Kidney epithelial cell (primary cell): ENCODE measurements around the gene TINAG. TPM values are rescaled to one million over a fixed set of nuclear protein-coding genes. Genes with fewer than 3 reads are reported as not detected.

Experiments used
- DNase-seq: peaks from one replicate; pipeline ENCODE4 v3.0.0-alpha.2; 2010; ENCODE audit warnings: low read depth
- H3K27me3 ChIP-seq: 2 replicates; pipeline ENCODE4 v1.6.0; 2011; ENCODE audit warnings: low read length; ENCODE audit not compliant: control insufficient read depth, insufficient read depth
- H3K36me3 ChIP-seq: 2 replicates; pipeline ENCODE4 v1.5.1; 2011; ENCODE audit warnings: low read length; ENCODE audit not compliant: control insufficient read depth, insufficient read depth
- H3K4me3 ChIP-seq: 2 replicates; pipeline ENCODE4 v1.5.1; 2011; ENCODE audit warnings: low read depth, mild to moderate bottlenecking, control low read depth, low read length
- total RNA-seq: library from RNA; depleted of rRNA; stranded (reverse); fragments of >200 nt; gene quantifications from 2 replicates; pipeline ENCODE4 v1.2.3, GENCODE V29; 2015
- TF ChIP-seq, protein P1 (sequence below): IDR thresholded peaks from 2 replicates; pipeline ENCODE4 v1.5.1; 2011; ENCODE audit warnings: mild to moderate bottlenecking, moderate library complexity, low read length, control low read depth, inconsistent platforms; ENCODE audit not compliant: insufficient read depth, poor library complexity, severe bottlenecking

Gene TINAG
- total RNA-seq, 1 donor from 2014 or later, result 1.3 TPM

DNA sequence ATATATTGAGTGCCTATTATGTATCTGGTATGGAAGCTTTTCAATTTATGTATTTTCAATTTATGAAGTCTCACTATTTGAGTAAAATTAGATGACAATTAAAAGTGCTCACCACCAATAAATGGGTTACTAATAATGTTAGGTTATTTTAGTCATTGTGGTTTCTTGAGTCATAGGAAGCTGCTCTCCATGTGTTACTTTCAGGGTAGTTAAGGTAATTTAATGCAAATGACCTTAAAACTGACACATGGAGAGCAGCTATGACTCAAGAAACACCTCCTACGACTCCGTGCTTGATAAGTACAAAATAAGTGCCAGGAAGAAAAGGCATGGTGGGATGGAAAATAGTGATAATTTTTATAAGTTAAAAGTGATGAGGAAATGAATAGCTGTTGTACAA is 16.5 kb upstream of the TINAG start:
- DNase-seq, result peak; percentile 81
- TF ChIP-seq, protein P1, sequence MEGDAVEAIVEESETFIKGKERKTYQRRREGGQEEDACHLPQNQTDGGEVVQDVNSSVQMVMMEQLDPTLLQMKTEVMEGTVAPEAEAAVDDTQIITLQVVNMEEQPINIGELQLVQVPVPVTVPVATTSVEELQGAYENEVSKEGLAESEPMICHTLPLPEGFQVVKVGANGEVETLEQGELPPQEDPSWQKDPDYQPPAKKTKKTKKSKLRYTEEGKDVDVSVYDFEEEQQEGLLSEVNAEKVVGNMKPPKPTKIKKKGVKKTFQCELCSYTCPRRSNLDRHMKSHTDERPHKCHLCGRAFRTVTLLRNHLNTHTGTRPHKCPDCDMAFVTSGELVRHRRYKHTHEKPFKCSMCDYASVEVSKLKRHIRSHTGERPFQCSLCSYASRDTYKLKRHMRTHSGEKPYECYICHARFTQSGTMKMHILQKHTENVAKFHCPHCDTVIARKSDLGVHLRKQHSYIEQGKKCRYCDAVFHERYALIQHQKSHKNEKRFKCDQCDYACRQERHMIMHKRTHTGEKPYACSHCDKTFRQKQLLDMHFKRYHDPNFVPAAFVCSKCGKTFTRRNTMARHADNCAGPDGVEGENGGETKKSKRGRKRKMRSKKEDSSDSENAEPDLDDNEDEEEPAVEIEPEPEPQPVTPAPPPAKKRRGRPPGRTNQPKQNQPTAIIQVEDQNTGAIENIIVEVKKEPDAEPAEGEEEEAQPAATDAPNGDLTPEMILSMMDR, result no peak
- Histone ChIP-seq H3K4me3 (no peak overlapping the region), H3K27me3 (no peaks in the 10 kb centered on the region), H3K36me3 (no peaks in the 10 kb centered on the region)

DNA sequence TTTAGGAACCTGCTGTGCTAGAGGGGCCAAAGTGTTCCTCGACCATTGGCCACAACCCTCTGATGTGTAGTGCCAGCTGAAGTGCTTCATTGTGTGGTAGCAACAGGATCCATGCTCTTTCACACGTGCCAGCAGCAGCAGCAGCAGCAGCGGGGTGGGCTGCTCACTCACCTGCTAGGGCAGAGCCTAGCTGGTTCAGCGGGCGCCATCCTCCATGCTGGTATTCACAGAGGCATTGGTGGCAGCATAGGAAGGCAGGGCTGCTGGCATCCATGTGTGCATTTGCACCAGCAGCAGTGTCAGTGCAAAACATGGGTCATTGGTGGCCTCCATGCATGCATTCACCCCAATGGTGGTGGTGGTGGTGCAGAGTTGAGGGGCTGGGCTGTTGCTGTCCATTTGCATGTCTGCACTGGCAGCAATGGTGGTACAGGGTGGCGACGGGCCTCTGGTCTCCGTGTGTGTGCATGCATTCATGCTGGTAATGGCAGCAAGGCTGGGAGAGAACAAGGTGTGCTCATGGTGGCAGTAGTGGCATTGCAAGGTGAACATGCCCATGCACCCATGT is 13.2 kb upstream of the TINAG start:
- no peaks in the 10 kb centered on the region for H3K36me3 ChIP-seq
- TF ChIP-seq, protein P1, result no peak
- no peak for DNase-seq
- no peak overlapping the region for H3K4me3 ChIP-seq
- no peaks in the 10 kb centered on the region for H3K27me3 ChIP-seq

DNA sequence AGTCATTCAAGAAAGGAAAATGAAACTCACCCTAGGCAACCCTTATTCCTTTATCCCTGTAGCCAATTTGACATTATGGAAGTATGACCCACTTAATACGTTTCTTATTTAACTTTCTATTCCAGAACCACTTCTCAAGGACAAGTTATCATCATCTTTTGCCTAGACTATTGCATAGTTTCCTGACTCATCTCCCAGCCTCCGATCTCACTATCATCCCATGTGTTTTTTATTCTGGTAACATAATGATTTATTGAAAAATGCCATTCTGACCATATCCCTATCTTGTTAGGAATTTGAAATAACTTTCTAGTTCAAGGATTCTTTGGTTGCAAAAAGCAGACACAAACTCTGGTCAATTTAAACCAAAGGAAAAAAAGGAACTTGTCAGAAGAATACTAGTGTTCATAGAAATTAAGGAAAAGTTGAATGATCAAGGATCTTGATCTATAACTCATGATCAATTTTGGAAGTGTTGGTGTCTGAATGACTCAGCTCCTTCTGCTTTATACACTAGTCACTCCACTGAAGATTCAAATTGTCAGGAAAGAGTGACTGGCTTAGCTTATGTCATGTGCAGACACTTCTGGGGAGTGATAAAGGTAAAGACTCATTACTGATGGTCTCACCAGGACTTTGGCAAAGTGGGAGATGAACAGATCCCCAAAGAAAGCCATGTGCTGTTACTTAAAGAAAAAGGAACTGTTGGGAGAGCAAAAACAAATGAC is 8.5 kb upstream of the TINAG start:
- no peak for DNase-seq
- H3K27me3 ChIP-seq, result no peaks in the 10 kb centered on the region
- H3K4me3 ChIP-seq, result no peak overlapping the region
- TF ChIP-seq, protein P1, result no peak
- no peaks in the 10 kb centered on the region for H3K36me3 ChIP-seq

DNA sequence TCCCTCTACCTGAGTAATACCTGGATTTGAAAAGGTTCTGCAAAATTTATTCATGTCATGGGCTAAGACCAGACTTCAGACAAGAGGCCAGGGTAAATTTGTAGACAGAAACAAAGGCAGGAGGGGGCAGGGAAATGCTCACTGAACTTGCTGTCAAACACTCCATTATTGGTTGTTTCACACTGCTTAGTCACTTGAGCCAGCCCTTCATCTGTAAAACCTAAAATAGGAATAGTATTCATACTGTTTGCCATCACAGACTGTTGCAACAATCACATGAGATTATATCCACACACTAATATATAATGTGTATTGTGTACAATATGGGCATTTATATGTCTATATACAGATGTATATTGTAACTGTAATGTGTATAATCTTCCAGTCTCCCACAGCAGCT is 6.5 kb upstream of the TINAG start:
- H3K4me3 ChIP-seq, result no peak overlapping the region
- H3K27me3 ChIP-seq, result no peaks in the 10 kb centered on the region
- H3K36me3 ChIP-seq, result no peaks in the 10 kb centered on the region
- DNase-seq, result no peak
- TF ChIP-seq, protein P1, result no peak

DNA sequence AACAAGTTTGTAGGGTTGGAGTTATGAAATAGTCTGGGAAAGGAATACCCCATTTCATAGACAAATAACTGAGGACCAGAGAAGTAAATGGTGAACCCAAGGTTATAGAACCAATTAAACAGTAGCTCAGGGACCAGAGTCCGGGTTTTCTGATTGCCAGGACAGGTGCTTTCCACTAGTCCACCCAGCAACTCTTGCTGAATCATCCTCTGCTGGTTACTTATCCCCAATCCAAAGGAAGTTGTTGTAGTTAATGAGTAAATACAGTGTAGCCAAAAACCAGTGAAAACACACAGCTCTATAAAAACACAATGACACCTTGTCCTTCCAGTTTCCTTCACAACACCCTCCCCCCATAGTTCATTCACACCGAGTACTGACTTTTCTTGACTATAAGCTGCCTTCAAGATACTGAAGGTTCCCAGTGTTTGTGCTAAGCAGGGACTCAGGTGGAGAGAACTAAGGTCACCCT is 766 bp upstream of the TINAG start:
- DNase-seq, result peak; percentile 79
- peak overlapping the region; percentile 14 for H3K4me3 ChIP-seq
- no peaks in the 10 kb centered on the region for H3K36me3 ChIP-seq
- no peaks in the 10 kb centered on the region for H3K27me3 ChIP-seq
- TF ChIP-seq, protein P1, result no peak

DNA sequence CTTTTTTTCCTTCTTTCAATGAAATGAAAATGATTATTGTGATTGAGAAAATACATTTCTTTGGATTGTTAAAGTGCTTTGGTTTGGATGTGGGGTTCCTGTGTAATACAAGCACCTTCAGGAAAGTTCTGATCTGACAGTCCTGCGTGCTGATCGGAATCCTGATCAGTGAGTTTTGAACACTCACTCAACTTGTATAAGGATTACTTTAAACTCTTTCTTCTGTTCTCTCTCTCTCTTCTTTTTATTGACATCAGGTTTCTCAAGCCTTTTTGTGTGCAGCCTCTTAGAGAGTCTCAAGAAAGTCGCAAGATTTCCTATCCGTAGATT is 710 bp downstream of the TINAG start:
- TF ChIP-seq, protein P1, result no peak
- H3K4me3 ChIP-seq, result peak overlapping the region; percentile 32
- no peak for DNase-seq
- no peaks in the 10 kb centered on the region for H3K27me3 ChIP-seq
- H3K36me3 ChIP-seq, result no peaks in the 10 kb centered on the region
